Common myeloid progenitor, CD34-positive (primary cell): ENCODE data around the gene ARFRP1.
"Not testable (repeated sequence)": the region's sequence is repeated elsewhere in the genome, so short reads cannot be mapped to it uniquely, and the experiment has no call there.

Experiments used
- CTCF ChIA-PET: fragments of 350-600 bp; sonication (Branson Sonifier 250); formaldehyde crosslinking; loops from one replicate; lab custom pipeline; 2021; ENCODE audit warnings: antibody characterized with exemption; lab: Charles Lee
- POLR2A ChIA-PET: fragments of 350-600 bp; sonication (Branson Sonifier 250); formaldehyde crosslinking; loops from one replicate; lab custom pipeline; 2021; ENCODE audit warnings: antibody characterized with exemption; lab: Charles Lee
- DNase-seq, 3 donors: peaks; one replicate each; pipeline versions ENCODE4 v3.0.0 to v3.0.0-alpha.2; 2013
- H3K27ac ChIP-seq, 2 experiments: 1 replicate in 1 of 2; 2 replicates in 1 of 2; pipeline ENCODE4 v1.7.0; 2013; ENCODE audit warnings: inconsistent platforms in 2 of 2, low read length in 2 of 2, mild to moderate bottlenecking in 2 of 2, low read depth in 1 of 2, moderate library complexity in 1 of 2; ENCODE audit not compliant: severe bottlenecking in 2 of 2, insufficient read depth in 1 of 2, poor library complexity in 1 of 2
- H3K27me3 ChIP-seq, 5 experiments: replicated peaks in 2 of 5; 1 replicate in 3 of 5; 2 replicates in 2 of 5; pipeline versions ENCODE4 v1.6.1 to v1.7.0; 2013; ENCODE audit warnings: low read length in 4 of 5, mild to moderate bottlenecking in 2 of 5, moderate library complexity in 2 of 5, inconsistent platforms in 1 of 5; ENCODE audit not compliant: insufficient read depth in 5 of 5, control insufficient read depth in 4 of 5
- H3K36me3 ChIP-seq, 4 experiments: 1 replicate in 2 of 4; 2 replicates in 2 of 4; pipeline versions ENCODE4 v1.6.1 to v1.7.0; 2013; ENCODE audit warnings: low read length in 3 of 4, control low read depth in 1 of 4, mild to moderate bottlenecking in 1 of 4; ENCODE audit not compliant: control insufficient read depth in 4 of 4, insufficient read depth in 4 of 4
- H3K4me1 ChIP-seq, 4 experiments: 1 replicate in 3 of 4; 2 replicates in 1 of 4; pipeline versions ENCODE4 v1.6.1 to v1.7.1; 2013; ENCODE audit warnings: low read length in 3 of 4, mild to moderate bottlenecking in 3 of 4, control low read depth in 1 of 4, inconsistent platforms in 1 of 4, moderate library complexity in 1 of 4; ENCODE audit not compliant: control insufficient read depth in 4 of 4, insufficient read depth in 4 of 4; ENCODE audit errors: control extremely low read depth in 1 of 4
- H3K4me3 ChIP-seq, 7 experiments: 1 replicate in 4 of 7; 2 replicates in 3 of 7; pipeline versions ENCODE4 v1.5.1 to v1.7.0; 2013; ENCODE audit warnings: mild to moderate bottlenecking in 7 of 7, low read length in 6 of 7, moderate library complexity in 6 of 7, inconsistent platforms in 2 of 7, low read depth in 2 of 7, control low read depth in 1 of 7; ENCODE audit not compliant: insufficient read depth in 4 of 7, control insufficient read depth in 1 of 7; ENCODE audit errors: extremely low read depth in 1 of 7
- H3K9me3 ChIP-seq, 5 experiments: 1 replicate in 4 of 5; 2 replicates in 1 of 5; pipeline versions ENCODE4 v1.6.1 to v1.7.1; 2013; ENCODE audit warnings: low read length in 4 of 5, mild to moderate bottlenecking in 2 of 5, inconsistent platforms in 1 of 5, low read depth in 1 of 5, moderate library complexity in 1 of 5; ENCODE audit not compliant: control insufficient read depth in 4 of 5, insufficient read depth in 2 of 5; ENCODE audit errors: control extremely low read depth in 1 of 5
- WGBS: methylation state at CpG from one replicate; pipeline ENCODE4 v1.1.5; 2013; ENCODE audit not compliant: insufficient coverage; 5-methylcytosine and 5-hydroxymethylcytosine counted together

ARFRP1 gene

GRCh38 chr20:63732118-63733095, 24.6 kb upstream of the ARFRP1 start:
- WGBS, result 87% methylated on average over 27 of the region's 38 CpGs
- H3K36me3 ChIP-seq, result peaks cover 2 to 41% (median 20%) of the 10 kb centered on the region in 4 experiments
- no peaks in the 10 kb centered on the region for H3K27me3 ChIP-seq
- peaks cover 0 to 44% (median 28%) of the 10 kb centered on the region in 4 experiments for H3K4me1 ChIP-seq
- ChIA-PET POLR2A (no interaction called here), CTCF (no interaction called here)
- H3K9me3 ChIP-seq, result no peaks in the 10 kb centered on the region
- DNase-seq, result no peak
- H3K4me3 ChIP-seq, result no peak overlapping the region
- no peak overlapping the region for H3K27ac ChIP-seq

DNA sequence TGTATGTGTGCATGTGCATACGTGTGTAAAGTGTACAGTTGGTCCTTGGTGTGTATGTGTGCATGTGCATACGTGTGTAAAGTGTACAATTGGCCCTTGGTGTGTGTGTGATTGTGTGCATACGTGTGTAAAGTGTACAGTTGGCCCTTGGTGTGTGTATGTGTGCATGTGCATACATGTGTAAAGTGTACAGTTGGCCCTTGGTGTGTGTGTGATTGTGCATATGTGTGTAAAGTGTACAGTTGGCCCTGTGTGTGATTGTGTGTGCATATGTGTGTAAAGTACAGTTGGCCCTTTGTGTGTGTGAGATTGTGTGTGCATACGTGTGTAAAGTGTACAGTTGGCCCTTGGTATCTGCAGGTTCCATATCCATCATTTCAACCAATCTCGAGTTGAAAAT, 23.6 kb upstream of the ARFRP1 start:
- H3K9me3 ChIP-seq, result no peaks in the 10 kb centered on the region
- H3K4me3 ChIP-seq, result no peak overlapping the region
- ChIA-PET CTCF (no interaction called here), POLR2A (no interaction called here)
- H3K27me3 ChIP-seq, result no peaks in the 10 kb centered on the region
- H3K27ac ChIP-seq, result no peak overlapping the region
- no peak for DNase-seq
- H3K36me3 ChIP-seq, result peaks cover 4 to 41% (median 21%) of the 10 kb centered on the region in 4 experiments
- H3K4me1 ChIP-seq, result peaks cover 0 to 35% (median 21%) of the 10 kb centered on the region in 4 experiments
- 100% methylated on average over 1 of the region's 5 CpGs for WGBS

- H3K27me3 ChIP-seq, POLR2A ChIA-PET, CTCF ChIA-PET, DNase-seq, H3K4me3 ChIP-seq, H3K27ac ChIP-seq, H3K9me3 ChIP-seq: not testable (repeated sequence)
- peaks cover 0 to 28% (median 20%) of the 10 kb centered on the region in 4 experiments for H3K4me1 ChIP-seq
- H3K36me3 ChIP-seq, result peaks cover 4 to 32% (median 19%) of the 10 kb centered on the region in 4 experiments
- WGBS, result 94% methylated on average over 18 of the region's 18 CpGs
Measured at GRCh38 chr20:63730189-63730733, 22.5 kb upstream of the ARFRP1 start.

DNA sequence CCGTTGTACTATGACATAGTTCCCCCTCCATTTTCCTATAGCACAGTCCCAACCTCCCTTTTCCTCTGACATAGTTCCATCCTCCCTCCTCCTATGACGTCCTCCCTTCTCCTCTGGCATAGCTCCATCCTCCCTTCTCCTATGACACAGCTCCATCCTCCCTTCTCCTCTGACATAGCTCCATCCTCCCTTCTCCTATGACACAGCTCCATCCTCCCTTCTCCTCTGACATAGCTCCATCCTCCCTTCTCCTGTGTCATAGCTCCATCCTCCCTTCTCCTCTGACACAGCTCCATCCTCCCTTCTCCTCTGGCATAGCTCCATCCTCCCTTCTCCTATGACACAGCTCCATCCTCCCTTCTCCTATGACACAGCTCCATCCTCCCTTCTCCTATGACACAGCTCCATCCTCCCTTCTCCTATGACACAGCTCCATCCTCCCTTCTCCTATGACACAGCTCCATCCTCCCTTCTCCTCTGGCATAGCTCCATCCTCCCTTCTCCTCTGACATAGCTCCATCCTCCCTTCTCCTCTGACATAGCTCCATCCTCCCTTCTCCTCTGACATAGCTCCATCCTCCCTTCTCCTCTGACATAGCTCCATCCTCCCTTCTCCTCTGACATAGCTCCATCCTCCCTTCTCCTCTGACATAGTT, 15.3 kb upstream of the ARFRP1 start:
- 100% methylated on average over 2 of the region's 2 CpGs for WGBS
- not testable (repeated sequence) for H3K4me1 ChIP-seq, DNase-seq, H3K4me3 ChIP-seq, H3K27me3 ChIP-seq, H3K27ac ChIP-seq
- ChIA-PET POLR2A (interaction anchor here (0.6 kb wide), 1 partner anchor 15 kb away, joined by 3 read pairs; no protein-coding TSS in a partner anchor), CTCF (interaction anchor here (0.8 to 2.7 kb wide), 2 partner anchors 11 to 15 kb away, joined by 3 to 8 read pairs; partner anchors contain the start of genes ARFRP1 and ZGPAT)
- Histone ChIP-seq H3K9me3 (peaks cover 0 to 19% (median 5%) of the 10 kb centered on the region in 5 experiments), H3K36me3 (peaks cover 8 to 42% (median 14%) of the 10 kb centered on the region in 4 experiments)

DNA sequence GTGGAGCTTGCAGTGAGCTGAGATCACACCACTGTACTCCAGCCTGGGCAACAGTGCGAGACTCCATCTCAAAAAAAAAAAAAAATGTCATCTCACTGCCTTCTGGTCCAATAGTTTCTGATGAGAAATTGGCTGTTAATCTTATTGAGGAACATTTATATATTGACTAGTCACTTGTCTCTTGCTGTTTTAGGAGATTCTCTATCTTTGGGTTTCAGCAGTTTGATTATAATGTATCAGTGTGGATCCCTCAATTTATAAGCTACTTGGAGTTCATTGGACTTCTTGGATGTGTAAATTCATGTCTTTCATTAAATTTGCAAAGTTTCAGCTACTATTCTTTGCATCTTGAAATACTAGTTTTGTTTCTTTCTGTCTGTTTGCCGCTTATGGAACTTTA, 11.2 kb upstream of the ARFRP1 start:
- WGBS, result no CpG with 5 or more reads among the region's 2 CpGs
- POLR2A ChIA-PET, result no interaction called here
- Histone ChIP-seq H3K36me3 (peaks cover 17 to 63% (median 32%) of the 10 kb centered on the region in 4 experiments), H3K4me1 (no peaks in the 10 kb centered on the region), H3K27me3 (no peaks in the 10 kb centered on the region), H3K9me3 (peaks cover 5 to 22% (median 20%) of the 10 kb centered on the region in 5 experiments), H3K27ac (no peak overlapping the region), H3K4me3 (no peak overlapping the region)
- DNase-seq, result peak in 2 of 3 donors; percentile 33 to 45
- CTCF ChIA-PET, result interaction anchor here (0.6 to 1.3 kb wide), 3 partner anchors 9 to 119 kb away, joined by 3 to 4 read pairs (median 3); no protein-coding TSS in a partner anchor

DNA sequence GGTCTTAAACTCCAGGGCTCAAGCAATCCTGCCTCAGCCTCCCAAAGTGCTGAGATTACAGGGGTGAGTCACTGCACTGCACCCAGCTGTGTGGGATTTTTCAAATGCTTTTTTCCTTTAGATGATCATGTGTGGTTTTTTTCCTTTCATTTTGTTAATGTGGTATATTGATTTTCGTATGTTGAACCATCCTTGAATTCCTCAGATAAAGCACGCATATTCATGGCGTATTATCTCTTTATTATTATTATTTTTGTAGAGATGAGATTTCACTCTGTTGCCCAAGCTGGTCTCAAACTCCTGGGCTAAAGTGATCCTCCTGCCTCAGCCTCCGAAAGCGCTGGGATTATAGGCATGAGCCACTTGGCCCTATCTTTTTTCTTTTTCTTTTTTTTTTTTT, 7.1 kb upstream of the ARFRP1 start:
- no peak overlapping the region for H3K4me3 ChIP-seq
- DNase-seq, result peak in 2 of 3 donors; percentile 34 to 56
- peaks cover 6 to 25% (median 20%) of the 10 kb centered on the region in 5 experiments for H3K9me3 ChIP-seq
- WGBS, result 100% methylated on average over 3 of the region's 5 CpGs
- H3K27ac ChIP-seq, result no peak overlapping the region
- ChIA-PET CTCF (interaction anchor here (1.2 kb wide), 1 partner anchor 9 kb away, joined by 3 read pairs; no protein-coding TSS in a partner anchor), POLR2A (no interaction called here)
- no peaks in the 10 kb centered on the region for H3K4me1 ChIP-seq
- H3K36me3 ChIP-seq, result peaks cover 22 to 62% (median 41%) of the 10 kb centered on the region in 4 experiments
- H3K27me3 ChIP-seq, result no peaks in the 10 kb centered on the region
